Epithelial cell of prostate (primary cell): ENCODE data around the gene BCOR.

Experiments
- DNase-seq: peaks from one replicate; pipeline ENCODE4 v3.0.0-alpha.2; 2011; ENCODE audit warnings: low read depth, low spot score
- H3K27ac ChIP-seq: fragments of 450-650 bp; 2 replicates; pipeline ENCODE4 v1.5.1; 2017; ENCODE audit warnings: mild to moderate bottlenecking

Gene BCOR

GRCh38 chrX:40097504-40098263 is at the start of gene BCOR:
BCOR (minus strand) TSS chrX:40097958; CDS start chrX:40077929, 20,029 bp downstream.
- H3K27ac ChIP-seq, result peak within 1 kb of the TSS; percentile 53
- no peak for DNase-seq

GRCh38 chrX:40147126-40147952 is 49.6 kb upstream of the BCOR start:
- no peak overlapping the region for H3K27ac ChIP-seq
- DNase-seq, result no peak

- no peak for DNase-seq
- no peak overlapping the region for H3K27ac ChIP-seq
Observed at GRCh38 chrX:40146262-40147125, 48.7 kb upstream of the BCOR start.

- DNase-seq, result no peak
- H3K27ac ChIP-seq, result no peak overlapping the region
Observed at GRCh38 chrX:40145923-40146261, 48.1 kb upstream of the BCOR start.

DNA sequence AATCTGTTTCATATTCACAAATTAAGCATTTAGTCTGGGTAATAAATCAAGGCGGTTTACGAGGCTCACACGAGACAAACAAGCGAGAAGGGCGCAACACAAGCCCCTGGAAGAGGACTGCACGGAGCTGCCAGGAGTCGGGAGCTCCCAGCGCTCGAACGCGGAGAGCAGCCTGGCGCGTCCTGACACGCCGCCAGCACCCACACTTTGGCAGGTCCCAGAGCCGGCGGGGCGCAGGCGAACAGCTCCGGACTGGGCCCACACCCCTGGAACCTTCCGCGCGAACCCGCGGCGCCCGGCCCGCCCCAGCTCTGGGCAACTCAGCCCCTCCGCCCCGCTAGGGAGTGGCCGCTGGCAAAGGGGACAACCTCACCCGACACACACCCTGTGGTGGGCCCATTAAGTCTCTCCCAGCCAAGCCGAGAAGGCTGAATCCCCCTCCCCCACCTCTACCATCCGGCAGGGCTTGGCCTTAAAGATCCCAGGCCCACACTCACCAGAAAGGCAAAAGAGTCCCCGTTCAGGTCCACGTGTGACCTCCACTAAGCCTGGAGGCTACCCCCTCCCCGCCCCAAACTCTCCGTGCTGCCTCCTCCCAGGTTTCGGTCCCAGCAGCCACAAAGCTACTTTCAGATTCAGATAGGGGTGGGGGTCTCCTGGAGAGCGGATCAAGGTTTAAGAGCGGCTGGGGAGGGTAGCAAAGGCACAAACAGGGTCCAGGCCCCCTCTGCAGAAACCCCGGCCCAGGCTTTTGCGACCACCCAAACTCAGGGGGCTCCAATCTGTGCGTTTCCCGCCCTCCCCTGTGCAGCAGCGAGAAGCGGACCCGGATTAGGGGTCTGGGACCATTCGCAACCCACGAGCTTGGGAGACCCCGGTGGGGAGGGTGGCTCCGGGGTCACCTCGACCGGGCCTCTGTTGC is 47.5 kb upstream of the BCOR start:
- no peak for DNase-seq

DNA sequence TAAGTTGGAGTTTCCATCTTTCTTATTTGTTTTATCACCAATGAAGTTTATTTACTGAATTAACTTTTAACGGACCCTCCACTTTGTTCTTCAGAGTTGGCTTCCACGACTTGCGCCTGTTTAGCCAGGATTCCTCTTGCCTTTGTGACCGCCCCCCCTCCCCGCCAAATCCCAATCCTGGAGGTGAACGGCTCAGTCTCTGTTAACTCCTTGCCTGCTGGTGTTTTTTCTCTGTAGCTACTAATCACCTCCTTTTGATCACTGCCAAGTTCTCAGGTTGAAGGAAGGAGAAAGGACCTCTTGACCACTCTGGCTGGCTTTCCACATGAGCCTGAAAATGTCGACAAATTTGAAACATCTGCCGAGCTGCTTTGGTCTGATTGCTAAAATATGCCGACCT is 46.8 kb upstream of the BCOR start:
- H3K27ac ChIP-seq, result no peak overlapping the region
- DNase-seq, result no peak

More for the DNA sequence above, 47.5 kb upstream of the BCOR start:
- H3K27ac ChIP-seq, result no peak overlapping the region

GRCh38 chrX:40143987-40144386 is 46.2 kb upstream of the BCOR start:
- DNase-seq, result no peak
- H3K27ac ChIP-seq, result no peak overlapping the region

- no peak for DNase-seq
- no peak overlapping the region for H3K27ac ChIP-seq
Observed at GRCh38 chrX:40143001-40143400, 45.2 kb upstream of the BCOR start.

- no peak overlapping the region for H3K27ac ChIP-seq
- no peak for DNase-seq
Observed at GRCh38 chrX:40142417-40142816, 44.7 kb upstream of the BCOR start.

- H3K27ac ChIP-seq, result no peak overlapping the region
- no peak for DNase-seq
Observed at GRCh38 chrX:40140706-40141499, 43.1 kb upstream of the BCOR start.

DNA sequence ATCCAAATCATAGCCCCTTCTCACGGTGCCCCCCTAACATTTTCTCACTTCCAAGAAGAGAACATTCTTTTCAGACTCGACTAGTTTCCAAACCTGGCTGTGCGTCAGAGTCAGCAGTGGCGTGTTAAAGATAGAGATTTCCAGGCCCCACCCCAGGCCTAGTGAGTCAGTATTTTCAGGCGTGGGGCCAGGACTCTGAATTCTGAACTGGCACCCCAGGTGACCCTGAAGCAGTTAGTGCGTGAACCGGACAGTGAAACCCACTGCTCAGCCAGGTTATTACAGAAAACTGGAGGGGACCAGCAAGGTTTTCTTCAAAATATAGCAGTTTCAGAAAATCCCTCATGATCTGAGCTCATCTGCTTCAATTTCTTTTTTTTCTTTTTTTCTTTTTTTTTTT is 35.0 kb upstream of the BCOR start:
- peak overlapping the region; percentile 35 for H3K27ac ChIP-seq
- peak; percentile 39 for DNase-seq

DNA sequence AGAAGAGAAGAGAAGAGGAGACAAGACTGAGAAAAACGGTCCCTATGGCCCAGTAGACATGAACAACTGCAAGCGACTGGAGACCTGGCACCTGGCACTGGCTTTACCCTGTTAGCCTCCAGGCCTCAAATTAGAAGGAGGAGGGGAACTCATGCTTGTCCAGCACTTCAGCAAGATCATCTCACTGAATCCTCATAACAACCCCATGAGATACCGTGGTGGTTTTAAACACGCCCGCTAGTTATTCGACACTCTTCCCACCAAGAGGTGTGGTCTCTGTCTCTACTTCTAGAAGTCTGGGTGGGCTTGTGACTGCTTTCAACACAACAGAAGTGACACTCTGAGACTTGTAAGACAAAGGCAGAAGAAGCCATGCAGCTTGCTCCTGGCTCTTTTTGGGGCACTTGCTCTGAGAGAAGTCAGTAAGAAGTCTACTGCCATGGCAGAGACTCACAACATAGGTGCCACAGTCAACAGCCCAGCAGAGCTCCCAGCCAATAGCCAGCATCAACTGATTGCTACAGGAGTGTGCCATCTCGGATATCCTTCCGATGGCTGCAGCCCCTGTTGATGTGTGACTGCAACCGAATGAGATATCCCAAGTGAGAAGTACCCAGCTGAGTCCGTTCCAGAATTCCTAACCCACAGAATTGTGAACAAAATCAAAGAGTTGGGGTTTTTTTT is 34.0 kb upstream of the BCOR start:
- H3K27ac ChIP-seq, result no peak overlapping the region
- no peak for DNase-seq

GRCh38 chrX:40130207-40130606 is 32.4 kb upstream of the BCOR start:
- H3K27ac ChIP-seq, result no peak overlapping the region
- DNase-seq, result peak; percentile 44

DNA sequence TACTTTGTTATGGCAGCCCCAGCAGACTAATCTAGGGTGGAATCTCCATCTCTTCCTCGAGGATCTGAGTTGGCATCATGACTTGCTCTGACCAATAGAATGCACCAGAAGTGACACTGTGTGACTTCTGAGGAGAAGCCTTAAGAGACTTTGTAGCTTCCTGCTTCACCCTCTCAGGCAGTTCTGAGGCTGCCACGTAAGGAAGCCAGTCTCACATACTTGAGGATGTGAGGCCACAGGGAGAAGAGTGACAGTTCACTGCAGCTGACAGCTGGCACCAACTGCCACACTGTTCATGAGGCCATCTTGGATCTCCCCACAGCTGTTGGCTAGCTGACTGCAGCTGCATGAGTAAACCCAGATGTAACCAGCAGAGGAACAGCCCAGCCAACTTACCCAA is 29.3 kb upstream of the BCOR start:
- DNase-seq, result no peak
- H3K27ac ChIP-seq, result no peak overlapping the region

- DNase-seq, result no peak
- no peak overlapping the region for H3K27ac ChIP-seq
Observed at GRCh38 chrX:40122487-40122886, 24.7 kb upstream of the BCOR start.

- H3K27ac ChIP-seq, result peak overlapping the region; percentile 3
- no peak for DNase-seq
Observed at GRCh38 chrX:40121618-40122017, 23.9 kb upstream of the BCOR start.

- DNase-seq, result no peak
- peak overlapping the region; percentile 3 for H3K27ac ChIP-seq
Observed at GRCh38 chrX:40120838-40121580, 23.3 kb upstream of the BCOR start.
